ENCODE data around the gene LEAP2.

DNA sequence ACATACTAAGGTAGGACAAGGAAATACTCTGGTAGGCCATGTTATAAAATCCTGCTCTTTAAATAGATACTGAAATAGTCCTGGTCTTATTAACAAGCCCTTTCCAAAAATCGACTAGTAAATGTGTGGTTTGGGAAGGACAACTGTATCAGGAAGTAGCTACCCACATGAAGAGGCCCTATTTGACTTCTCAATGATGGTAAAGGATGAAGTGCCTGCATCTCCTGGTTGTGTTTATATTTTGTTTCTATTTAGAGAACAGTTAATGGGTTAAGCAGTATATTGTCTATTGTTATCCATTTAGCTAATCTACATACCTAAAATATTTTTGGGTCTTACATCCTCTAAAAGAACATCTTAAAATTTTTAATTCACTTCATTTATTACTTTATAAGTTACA is 19.7 kb upstream of the LEAP2 start:
- TF ChIP-seq, protein P1, sequence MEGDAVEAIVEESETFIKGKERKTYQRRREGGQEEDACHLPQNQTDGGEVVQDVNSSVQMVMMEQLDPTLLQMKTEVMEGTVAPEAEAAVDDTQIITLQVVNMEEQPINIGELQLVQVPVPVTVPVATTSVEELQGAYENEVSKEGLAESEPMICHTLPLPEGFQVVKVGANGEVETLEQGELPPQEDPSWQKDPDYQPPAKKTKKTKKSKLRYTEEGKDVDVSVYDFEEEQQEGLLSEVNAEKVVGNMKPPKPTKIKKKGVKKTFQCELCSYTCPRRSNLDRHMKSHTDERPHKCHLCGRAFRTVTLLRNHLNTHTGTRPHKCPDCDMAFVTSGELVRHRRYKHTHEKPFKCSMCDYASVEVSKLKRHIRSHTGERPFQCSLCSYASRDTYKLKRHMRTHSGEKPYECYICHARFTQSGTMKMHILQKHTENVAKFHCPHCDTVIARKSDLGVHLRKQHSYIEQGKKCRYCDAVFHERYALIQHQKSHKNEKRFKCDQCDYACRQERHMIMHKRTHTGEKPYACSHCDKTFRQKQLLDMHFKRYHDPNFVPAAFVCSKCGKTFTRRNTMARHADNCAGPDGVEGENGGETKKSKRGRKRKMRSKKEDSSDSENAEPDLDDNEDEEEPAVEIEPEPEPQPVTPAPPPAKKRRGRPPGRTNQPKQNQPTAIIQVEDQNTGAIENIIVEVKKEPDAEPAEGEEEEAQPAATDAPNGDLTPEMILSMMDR (conservative IDR thresholded peaks at IDR 0.05; ENCODE audit: low read depth, low read length): no peak
- no peak for TF ChIP-seq EZH2phosphoT487 (IDR thresholded peaks at IDR 0.05; ENCODE audit: borderline replicate concordance, low read length)
